HG03095 (cell line): ENCODE data around the gene ZFAND6.

Experiments used
- ATAC-seq: cut with Tn5 transposase; IDR thresholded peaks from one replicate; pipeline ENCODE4 v1.9.1; 2021; ENCODE audit warnings: moderate library complexity; ENCODE audit not compliant: unreplicated experiment

Gene ZFAND6

DNA sequence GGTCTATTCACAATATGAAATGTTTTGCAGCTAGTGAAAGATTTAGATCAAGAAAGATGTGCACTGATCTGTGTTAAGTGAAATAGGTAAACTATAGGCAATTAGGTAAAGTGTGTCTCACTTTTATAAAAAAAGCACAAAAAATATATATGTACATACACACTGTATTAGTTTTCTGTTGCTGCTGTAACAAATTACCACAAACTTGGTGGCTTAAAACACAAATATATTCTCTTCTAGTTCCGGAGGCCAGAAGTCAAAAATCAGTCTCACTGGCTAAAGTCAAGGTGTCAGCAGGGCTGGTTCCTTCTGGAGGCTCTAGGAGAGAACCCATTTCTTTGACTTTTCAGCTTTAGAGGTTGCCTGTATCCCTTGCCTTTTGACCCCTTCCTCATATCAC lies 104.4 kb downstream of the ZFAND6 start:
- no peak for ATAC-seq

DNA sequence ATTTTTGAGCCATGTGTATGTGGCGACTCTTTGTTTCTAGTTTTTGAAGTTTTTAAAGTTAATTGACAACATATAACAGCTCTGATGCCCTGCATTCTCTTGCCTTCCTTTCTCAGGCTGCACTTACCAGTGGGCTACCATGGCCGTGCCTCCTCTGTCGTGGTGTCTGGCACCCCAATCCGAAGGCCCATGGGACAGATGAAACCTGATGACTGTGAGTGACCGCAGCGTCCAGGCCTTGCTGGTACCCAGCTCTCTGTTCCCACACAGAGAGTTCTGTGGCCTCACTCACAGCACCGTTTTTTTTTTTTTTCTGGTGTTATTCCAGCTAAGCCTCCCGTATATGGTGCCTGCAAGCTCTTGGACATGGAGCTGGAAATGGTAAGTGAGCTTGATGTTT lies 108.5 kb downstream of the ZFAND6 start:
- no peak for ATAC-seq

DNA sequence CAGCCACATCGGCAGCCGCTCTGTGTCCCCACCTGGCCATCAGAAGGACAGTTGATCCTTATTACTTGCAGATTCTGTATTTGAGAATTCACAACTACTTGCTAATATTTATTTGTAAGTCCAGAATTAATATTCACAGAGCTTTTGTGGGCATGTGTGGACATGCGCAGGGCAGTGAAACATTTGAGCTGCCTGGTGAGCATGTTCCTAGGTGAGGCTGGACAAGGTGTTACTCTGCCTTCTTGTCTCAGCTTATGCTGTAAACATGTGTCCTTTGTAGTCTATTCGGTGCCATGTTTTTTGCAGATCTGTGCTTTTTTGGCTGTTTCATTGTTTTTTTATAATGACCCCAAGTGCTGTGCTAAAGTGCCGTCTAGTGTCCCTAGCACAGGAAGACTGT lies 108.9 kb downstream of the ZFAND6 start:
- ATAC-seq = no peak

DNA sequence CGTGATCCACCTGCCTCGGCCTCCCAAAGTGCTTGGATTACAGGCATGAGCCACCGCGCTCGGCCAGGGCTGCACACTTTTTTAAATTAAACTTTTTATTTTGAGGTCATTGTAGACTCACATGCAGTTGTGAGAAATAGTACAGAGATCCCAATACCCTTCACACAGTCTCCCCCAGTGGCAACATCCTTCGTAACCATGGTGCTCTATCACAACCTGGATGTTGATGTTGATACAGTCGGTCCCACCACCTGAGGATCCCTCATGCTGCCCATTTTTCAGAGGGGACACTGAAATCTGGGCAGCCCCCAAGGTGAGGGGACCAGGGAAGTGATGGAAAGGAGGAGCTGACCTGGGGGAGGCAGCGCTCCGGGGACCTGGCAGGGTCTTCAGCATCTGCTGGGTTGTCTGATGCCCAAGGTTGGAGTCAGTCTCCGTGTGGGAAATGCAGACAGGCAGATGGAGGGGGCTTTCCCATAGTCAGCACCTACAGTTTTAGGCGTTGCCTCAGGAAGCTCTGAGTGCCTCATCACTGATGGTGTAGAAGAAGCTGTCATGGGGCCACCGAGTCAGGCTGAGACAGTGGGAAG lies 110.4 kb downstream of the ZFAND6 start:
- ATAC-seq = no peak

DNA sequence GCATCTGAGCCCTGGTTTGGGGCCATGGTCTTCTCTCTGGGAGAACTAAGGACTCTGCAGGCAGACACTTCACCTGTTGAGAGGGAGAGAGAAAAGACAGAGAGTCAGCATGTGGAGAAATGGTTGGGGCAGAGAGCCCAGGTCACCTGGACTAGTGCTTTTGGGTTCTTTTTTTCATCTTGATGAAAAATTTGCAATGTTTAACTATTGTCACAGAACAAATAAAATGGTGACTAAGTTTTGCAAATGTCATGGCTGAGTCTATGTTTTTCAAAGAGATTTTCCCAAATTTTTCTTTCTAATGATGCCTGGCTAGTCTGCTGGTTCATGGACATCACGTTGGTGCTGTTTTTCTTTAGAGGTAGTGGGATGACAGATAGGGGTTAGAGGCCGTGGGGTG lies 111.1 kb downstream of the ZFAND6 start:
- ATAC-seq = no peak

DNA sequence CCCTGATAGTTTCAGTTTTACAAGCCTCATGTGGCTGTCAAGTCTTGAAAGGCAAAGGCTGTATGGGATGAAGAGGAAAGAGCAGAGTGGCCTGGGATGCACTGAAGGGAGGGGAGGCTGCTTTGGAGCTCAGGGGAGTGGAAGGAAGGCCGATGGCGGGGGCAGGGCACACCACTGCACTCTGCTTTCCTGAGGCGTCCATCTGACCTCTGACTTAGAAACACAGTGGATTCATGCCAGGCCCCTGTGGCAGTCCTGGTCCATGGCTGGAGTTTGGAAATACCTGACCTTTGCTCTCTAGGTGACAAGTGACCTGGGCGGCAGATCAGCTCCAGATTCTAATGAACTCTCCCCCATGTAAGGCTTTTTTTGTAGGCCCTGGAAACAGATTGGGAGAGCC lies 112.3 kb downstream of the ZFAND6 start:
- no peak for ATAC-seq

DNA sequence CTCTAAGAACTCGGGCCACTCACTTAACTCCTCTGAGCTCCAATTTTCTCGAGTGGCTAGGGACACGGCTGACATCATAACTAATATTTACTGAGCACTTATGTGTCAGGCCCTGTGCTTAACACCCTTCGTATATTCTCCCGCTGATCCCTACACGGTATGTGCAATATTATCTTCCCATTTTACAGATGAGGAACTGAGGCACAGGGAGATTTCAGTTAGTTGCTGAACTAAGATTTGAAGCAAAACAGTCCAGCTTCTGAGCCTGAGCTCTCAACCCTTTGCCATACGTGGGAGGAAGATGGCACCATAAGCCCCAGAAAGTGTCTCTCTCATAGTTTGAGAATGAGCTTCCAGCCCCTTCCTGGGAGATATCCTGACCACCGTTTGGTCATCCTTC lies 112.9 kb downstream of the ZFAND6 start:
- no peak for ATAC-seq

DNA sequence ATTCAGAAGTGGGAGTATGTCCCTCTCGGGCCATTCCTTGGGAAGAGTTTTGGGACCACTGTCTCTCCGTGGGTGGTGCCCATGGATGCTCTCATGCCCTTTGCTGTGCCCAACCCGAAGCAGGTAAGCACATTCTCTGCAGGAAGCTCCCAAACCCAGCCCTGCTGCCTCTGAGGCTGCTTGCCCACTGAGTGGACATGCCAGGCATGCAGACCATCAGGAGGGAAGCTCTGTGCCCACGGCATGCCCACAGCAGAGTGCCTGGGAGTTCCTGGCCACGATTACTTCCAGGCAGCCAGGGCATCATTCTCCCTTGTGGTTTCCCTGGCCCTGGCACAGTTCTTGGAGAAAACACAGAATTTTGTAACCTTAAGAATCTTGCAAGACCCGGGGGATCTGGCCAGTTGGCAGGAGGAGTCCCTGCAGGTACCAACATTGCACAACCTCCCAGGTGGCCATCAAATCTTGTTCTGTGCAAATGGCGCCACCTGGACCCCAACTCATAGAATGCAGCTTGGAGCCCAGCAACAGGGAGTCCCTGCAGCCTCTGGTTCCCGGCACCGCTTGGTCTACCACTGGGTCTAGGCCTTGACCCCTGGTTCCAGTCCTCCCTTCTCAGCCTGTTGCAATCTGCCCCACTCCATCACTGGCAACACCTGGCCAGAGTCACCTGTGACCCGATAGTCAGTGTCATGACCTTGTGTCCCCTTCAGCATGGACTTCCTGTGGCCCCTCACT lies 113.7 kb downstream of the ZFAND6 start:
- ATAC-seq = no peak

DNA sequence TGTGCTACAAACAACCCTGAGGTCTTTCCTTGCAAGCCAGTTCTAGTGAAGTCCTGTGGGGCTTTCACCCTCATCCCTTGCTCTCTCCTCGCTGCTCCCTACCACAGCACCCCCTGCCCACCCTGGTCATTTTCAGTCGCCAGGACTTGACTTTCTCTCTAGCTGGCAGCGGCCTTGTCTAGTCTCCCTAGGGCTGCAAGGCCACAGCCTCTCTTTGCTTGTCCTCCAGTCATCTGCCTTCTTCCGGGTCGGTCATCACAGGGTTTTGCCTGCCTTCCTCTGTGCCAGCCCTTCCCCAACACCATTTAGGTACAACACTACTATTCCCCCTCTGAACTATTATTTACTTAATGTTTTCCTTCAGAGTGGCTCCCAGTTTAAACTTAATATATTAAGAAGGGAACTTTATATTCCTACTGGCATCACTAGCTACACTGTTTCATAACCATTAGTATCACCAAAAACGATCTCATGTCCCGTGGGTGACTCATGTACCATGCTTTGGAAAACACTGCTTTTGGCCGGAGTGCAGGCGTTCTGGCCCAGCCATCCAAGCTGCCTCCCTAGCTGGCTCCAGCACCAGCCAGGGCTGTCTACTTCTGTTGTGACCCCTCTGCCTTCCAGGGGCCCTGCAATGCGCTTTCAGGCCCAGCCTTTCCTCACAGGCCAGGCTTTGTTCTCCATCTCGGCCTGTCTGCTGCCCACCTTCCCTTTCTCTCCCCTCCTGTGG lies 114.7 kb downstream of the ZFAND6 start:
- ATAC-seq = no peak

DNA sequence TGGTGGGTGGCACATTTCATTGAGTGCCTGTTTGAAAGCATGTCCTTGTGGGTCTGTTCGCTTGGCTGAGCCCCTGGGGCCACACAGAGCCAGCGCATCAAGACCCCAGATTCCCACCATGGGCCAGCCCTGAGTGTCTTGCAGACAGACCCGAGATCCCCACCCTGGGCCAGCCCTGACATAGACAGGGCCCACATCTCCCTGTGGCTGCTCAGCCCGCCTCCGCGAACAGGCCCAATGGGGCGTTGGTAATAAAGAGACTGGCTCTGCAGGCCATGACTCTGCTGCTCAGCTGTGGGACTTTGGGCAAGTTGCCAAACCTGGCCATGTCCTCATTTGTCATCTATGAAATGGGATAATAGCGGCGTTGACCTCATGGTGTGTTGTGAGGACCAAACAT lies 116.0 kb downstream of the ZFAND6 start:
- ATAC-seq = no peak

DNA sequence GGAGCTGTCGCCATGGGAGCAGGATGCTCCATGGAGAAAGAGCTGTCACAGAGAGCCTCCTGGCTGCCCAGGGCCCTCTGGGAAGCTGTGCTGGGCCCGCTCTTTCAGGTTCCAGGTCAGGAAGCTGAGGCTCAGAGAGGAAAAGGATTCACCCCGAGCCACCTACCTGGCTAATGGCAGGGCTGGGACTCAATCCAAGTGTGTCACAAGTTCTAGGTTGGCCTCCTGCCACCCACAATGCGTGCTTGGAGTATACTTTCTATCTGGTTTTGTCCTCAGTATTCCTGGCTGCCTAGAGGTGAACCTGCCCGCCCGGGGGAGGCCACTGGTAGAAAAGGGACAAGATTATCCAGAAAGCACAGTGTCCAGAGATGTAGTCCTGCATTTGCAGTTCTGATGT lies 117.0 kb downstream of the ZFAND6 start:
- no peak for ATAC-seq

DNA sequence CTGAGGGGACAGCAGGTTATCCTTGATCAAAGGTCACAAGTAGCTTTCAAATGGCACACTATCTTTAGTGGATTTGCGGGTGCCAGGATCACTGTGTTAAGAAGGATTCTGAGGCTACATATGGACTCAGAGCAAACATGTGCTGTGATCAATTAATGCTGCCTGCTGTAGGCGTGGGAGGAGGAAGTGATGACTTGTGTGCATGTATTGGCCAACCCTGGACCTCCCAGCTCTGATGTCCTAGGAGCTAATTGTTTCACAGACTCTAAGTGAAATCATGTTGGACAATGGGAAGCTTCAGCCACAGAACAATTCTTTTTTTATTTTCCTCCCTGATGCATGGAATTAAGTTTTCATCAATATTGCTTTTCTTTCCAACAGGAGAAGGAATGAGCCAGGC lies 117.7 kb downstream of the ZFAND6 start:
- no peak for ATAC-seq

DNA sequence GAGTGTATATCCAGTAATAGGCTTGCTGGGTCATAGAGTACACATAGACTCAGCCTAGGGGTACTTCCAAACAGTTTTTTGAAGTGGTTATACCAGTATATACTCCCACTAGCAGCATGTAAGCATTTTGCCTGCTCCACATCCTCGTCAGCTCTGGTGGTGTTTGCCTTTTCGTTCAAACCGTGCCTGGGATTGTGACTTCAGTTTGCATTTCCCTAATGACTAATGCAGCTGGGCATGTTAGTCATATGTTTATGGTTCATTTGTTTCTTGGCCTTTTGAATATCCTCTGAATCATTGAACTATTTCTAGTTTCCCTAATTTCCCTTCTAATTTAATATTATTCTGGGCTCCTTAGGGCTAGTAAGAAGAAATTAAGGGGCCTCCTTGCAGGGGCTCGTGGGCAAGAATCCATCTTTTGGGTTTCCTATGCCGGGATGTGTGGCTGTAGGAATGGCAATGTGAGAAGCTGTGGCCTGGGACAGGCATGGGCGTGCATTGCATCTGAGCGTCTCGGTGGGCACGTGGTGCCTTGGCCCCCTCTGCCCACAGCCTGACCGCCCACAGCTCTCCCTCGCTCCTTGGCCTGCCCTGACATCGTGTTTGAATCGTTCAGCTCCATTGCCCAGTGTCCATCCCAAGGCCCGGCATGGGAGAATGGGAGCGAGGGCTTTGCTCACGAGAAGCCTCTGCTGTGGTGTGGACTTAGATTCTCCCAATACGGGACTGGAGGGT lies 119.7 kb downstream of the ZFAND6 start:
- ATAC-seq = no peak

DNA sequence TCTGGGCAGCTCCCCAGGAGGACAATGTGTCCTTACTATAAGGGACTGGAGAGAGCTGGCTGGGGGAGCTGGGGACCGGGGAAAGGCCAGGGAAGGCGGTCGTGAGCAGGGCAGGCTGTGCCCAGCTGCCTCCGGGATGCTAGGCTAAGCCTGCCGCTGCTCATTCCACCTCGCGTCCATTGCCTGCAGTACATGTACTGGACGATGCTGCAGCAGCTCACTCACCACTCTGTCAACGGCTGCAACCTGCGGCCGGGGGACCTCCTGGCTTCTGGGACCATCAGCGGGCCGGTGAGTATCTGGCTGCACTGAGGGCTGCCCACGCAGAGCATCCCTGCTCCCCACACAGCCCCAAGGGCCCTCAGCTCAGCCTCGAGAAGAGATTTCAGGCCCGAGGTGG lies 120.5 kb downstream of the ZFAND6 start:
- ATAC-seq = no peak

DNA sequence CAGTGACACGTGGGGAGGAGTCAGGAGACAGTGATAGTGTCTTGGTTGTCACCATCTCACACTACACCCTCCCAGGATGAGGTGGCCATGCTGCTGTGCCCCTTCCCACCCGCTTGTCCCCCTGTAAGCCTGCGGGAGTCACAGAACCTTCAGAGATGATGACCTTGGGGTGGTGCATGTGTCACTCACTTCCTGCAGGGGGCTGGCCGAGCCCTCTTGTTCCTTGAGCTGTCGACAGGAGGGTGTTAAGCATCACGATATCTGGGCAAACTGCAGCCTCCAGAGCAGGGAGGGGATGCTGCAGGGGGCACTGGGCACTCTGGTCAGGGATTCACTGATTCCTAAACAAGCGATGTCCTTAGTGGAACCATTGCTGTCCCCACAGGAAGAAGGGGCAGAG lies 121.0 kb downstream of the ZFAND6 start:
- no peak for ATAC-seq

DNA sequence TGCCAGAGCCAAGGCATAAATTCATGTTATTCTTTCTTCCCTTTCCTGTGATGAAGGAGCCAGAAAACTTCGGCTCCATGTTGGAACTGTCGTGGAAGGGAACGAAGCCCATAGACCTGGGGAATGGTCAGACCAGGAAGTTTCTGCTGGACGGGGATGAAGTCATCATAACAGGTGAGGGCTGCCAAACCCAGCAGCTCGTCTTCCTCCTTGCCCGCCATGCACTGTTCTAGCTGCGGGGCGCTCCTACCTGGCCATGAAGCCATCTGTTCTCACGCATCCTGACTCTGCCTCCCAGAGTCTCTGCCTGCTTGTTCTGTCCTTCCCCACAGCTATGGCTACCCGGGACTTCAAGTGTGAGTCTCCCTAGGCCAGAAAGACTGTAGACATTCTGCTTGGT lies 121.5 kb downstream of the ZFAND6 start:
- ATAC-seq = no peak

DNA sequence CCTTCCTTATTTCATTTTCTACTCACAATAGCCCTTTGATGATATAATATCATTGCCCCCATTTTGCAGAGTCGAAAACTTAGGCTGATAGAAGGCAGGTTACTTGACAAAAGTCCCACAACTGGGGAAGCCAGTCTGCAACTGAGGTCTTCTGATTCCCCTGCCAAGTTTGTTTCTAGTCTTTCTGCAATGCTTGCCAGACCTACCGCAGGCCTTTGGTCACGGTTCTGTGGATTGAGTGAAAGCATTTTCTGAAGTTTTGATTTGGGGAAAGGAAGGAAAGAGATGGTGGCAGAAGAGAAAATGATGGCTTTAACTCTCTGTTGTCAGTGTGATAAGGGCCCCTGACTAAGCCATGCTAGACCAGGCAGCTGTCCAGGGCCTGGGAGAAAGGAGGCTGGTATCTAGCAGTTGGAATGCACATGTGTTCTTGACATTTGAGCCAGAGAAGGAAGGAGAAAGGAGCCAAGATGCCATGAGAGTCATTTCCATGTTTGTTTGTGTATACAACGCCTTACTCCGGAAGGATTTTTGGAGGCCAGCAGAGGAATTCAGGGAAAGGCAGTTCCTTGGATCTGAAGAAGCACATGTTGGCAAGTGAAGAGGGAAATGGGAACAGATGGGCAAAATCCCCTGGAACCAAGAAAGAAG lies 123.3 kb downstream of the ZFAND6 start:
- no peak for ATAC-seq

DNA sequence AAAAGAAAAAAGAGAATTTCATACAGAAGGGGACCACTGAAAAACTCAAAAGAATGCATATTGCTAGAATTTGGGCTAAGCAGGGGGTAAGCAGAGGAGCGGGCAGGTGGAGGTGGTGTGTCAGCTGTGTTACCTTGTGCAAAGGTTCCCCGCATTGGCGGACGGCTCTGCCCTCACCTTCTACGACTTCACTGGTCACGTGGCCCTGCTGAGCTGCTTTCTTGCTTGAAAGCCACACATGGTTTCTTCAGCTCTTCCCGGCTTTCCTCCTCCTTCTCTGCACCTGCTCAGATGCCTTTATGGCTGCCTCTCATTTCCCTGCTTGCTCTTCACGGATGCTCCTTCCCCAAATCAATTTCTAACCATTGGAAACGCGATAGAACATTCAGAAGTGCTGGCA lies 123.8 kb downstream of the ZFAND6 start:
- no peak for ATAC-seq

DNA sequence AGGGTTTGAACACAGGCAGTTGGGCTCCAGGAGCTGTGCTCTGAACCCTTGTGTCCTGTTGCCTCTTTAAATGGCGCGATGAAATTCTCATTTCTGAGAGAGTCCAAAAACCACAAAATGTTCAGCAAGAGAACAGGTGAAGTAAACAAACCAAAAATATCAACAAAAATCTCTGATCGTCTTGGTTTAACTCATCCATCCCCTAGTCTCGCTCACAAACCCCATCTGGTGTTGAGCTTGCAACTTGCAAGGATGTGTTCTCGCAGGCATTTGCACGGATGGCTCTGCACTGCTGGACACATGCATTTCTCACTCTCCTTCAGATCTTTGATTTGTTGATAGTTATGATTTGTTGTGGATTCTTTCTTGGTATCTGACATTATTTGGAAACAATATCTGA lies 124.4 kb downstream of the ZFAND6 start:
- no peak for ATAC-seq

DNA sequence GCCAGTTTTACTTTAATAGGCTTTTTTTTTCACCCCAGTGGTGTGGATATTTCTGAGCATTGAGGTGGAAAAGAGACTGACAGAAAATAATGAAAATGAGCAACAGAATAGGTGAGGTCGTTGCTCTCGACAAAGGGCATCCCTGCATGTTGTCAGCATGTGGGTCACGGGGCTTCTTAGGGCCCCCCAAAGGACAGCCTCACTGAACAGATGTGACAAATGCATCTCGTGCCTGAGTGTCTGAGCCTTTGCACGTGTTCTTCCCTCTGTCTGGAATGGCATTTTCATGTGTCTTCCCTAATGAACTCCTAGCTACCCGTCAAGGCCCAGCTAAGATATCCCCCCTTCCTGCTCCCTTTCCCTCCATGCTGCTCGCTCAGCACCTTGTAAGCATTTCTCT lies 125.1 kb downstream of the ZFAND6 start:
- no peak for ATAC-seq

DNA sequence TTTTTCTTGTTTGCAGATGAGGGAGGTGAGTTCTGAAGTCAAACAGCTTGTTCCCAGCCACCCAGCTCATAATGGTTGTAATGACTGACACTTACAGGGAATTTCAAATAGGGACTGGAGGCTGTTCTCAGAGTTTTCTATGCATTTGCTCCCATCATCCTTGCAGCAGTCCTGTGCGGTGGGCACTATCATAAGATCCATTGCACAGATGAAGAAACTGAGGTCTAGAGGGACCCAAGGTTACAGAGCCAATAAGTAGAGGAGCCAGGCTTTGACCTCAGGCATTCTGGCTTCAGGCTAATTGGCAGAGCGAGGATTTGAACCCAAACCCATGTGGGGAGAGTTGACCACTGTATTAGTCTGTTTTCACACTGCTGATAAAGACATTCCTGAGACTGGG lies 125.7 kb downstream of the ZFAND6 start:
- no peak for ATAC-seq
